Measurements from ENCODE around the gene SLC7A6.

DNA sequence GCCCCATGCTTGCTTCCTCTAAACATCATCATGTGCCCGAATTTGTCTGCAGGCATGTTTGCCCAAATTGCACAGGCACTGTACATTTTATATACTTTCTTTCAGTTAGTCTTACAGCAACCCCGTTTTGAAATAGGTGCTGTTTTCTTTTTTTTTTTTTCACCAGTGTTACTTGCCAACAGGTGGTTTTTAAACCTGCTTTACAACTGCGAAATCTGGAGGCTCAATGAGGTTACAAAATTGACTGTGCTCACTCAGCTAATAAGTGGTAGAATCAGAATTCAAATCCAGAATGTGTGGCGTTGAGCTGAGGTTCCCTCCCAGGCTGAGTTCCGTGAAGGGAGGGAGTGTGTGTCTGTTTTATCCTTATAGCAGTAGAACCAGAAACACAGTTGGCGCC, 13.4 kb upstream of the SLC7A6 start:
- no peak for TF ChIP-seq ZFP30 (CRISPR knock-in tag; IDR thresholded peaks at IDR 0.05)
- no peak for TF ChIP-seq BACH2 (CRISPR knock-in tag; IDR thresholded peaks at IDR 0.05; ENCODE audit: borderline replicate concordance)
- no peak for TF ChIP-seq OSR1 (CRISPR knock-in tag; IDR thresholded peaks at IDR 0.05)
- no peak for TF ChIP-seq TOX (CRISPR knock-in tag; IDR thresholded peaks at IDR 0.05; ENCODE audit: borderline replicate concordance)
- TF ChIP-seq ZNF70 (CRISPR knock-in tag; IDR thresholded peaks at IDR 0.05): no peak
- no peak for TF ChIP-seq PATZ1 (CRISPR knock-in tag; IDR thresholded peaks at IDR 0.05; ENCODE audit: borderline replicate concordance)
- TF ChIP-seq, protein P1, sequence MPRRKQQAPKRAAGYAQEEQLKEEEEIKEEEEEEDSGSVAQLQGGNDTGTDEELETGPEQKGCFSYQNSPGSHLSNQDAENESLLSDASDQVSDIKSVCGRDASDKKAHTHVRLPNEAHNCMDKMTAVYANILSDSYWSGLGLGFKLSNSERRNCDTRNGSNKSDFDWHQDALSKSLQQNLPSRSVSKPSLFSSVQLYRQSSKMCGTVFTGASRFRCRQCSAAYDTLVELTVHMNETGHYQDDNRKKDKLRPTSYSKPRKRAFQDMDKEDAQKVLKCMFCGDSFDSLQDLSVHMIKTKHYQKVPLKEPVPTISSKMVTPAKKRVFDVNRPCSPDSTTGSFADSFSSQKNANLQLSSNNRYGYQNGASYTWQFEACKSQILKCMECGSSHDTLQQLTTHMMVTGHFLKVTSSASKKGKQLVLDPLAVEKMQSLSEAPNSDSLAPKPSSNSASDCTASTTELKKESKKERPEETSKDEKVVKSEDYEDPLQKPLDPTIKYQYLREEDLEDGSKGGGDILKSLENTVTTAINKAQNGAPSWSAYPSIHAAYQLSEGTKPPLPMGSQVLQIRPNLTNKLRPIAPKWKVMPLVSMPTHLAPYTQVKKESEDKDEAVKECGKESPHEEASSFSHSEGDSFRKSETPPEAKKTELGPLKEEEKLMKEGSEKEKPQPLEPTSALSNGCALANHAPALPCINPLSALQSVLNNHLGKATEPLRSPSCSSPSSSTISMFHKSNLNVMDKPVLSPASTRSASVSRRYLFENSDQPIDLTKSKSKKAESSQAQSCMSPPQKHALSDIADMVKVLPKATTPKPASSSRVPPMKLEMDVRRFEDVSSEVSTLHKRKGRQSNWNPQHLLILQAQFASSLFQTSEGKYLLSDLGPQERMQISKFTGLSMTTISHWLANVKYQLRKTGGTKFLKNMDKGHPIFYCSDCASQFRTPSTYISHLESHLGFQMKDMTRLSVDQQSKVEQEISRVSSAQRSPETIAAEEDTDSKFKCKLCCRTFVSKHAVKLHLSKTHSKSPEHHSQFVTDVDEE (CRISPR knock-in tag; IDR thresholded peaks at IDR 0.05): no peak
- TF ChIP-seq RARB (CRISPR knock-in tag; IDR thresholded peaks at IDR 0.05): no peak
- no peak for TF ChIP-seq PPARA (CRISPR knock-in tag; IDR thresholded peaks at IDR 0.05; ENCODE audit: borderline replicate concordance)
- TF ChIP-seq ZFP3 (CRISPR knock-in tag; IDR thresholded peaks at IDR 0.05): no peak
- TF ChIP-seq POU6F1 (CRISPR knock-in tag; IDR thresholded peaks at IDR 0.05; ENCODE audit: borderline replicate concordance, low read depth): no peak

Data from SK-N-SH treated with all-trans-retinoic acid at 6 μM for 48 hours (cell line).